Astrocyte (in vitro differentiated cells and primary cell): ENCODE measurements around the gene CEP97. TPM values are rescaled to one million over a fixed set of nuclear protein-coding genes. Genes with fewer than 3 reads are reported as not detected.

ENCODE experiments used
- DNase-seq: peaks from one replicate; pipeline ENCODE4 v3.0.0-alpha.2; 2010; ENCODE audit warnings: low read depth
- FAIRE-seq: peaks from 2 replicates; lab custom pipeline; 2011; peaks lifted over from hg19 to GRCh38; lab: Jason Lieb, UNC
- H2AFZ ChIP-seq: 2 replicates; pipeline ENCODE4 v1.6.0; 2012; ENCODE audit warnings: low read depth, low read length, inconsistent platforms
- H3K27ac ChIP-seq: 2 replicates; pipeline ENCODE4 v1.5.1; 2011; ENCODE audit warnings: low read depth, low read length, inconsistent platforms
- H3K27me3 ChIP-seq: 2 replicates; pipeline ENCODE4 v1.6.0; 2011; ENCODE audit warnings: low read length, inconsistent platforms; ENCODE audit not compliant: insufficient read depth
- H3K36me3 ChIP-seq: 2 replicates; pipeline ENCODE4 v1.5.1; 2011; ENCODE audit warnings: low read length, inconsistent platforms; ENCODE audit not compliant: insufficient read depth
- H3K4me1 ChIP-seq: 2 replicates; pipeline ENCODE4 v1.5.1; 2011; ENCODE audit warnings: low read length, inconsistent platforms; ENCODE audit not compliant: insufficient read depth
- H3K4me2 ChIP-seq: 2 replicates; pipeline ENCODE4 v1.6.0; 2012; ENCODE audit warnings: low read length, inconsistent platforms
- H3K4me3 ChIP-seq: 2 replicates; pipeline ENCODE4 v1.5.1; 2011; ENCODE audit warnings: low read depth, mild to moderate bottlenecking, low read length, inconsistent platforms; ENCODE audit not compliant: insufficient read depth
- H3K79me2 ChIP-seq: 2 replicates; pipeline ENCODE4 v1.6.0; 2012; ENCODE audit warnings: mild to moderate bottlenecking, low read length, inconsistent platforms; ENCODE audit not compliant: insufficient read depth
- H3K9ac ChIP-seq: 2 replicates; pipeline ENCODE4 v1.6.0; 2012; ENCODE audit warnings: mild to moderate bottlenecking, low read length, inconsistent platforms
- H3K9me3 ChIP-seq: 2 replicates; pipeline ENCODE4 v1.5.1; 2012; ENCODE audit warnings: low read depth, mild to moderate bottlenecking, low read length, inconsistent platforms; ENCODE audit not compliant: insufficient read depth
- H4K20me1 ChIP-seq: 2 replicates; pipeline ENCODE4 v1.6.0; 2012; ENCODE audit warnings: low read length, inconsistent platforms; ENCODE audit not compliant: insufficient read depth
- H3K27ac Mint-ChIP-seq: one replicate; pipeline ENCODE4 v1.8.0; 2021; ENCODE audit warnings: mild to moderate bottlenecking, mixed read lengths; ENCODE audit not compliant: unreplicated experiment
- H3K27me3 Mint-ChIP-seq: one replicate; pipeline ENCODE4 v1.8.0; 2021; ENCODE audit warnings: low read depth, mixed read lengths; ENCODE audit not compliant: unreplicated experiment
- H3K36me3 Mint-ChIP-seq: one replicate; pipeline ENCODE4 v1.8.0; 2021; ENCODE audit warnings: low read depth, mixed read lengths; ENCODE audit not compliant: unreplicated experiment
- H3K4me1 Mint-ChIP-seq: one replicate; pipeline ENCODE4 v1.8.0; 2021; ENCODE audit warnings: low read depth, mixed read lengths; ENCODE audit not compliant: unreplicated experiment
- H3K4me3 Mint-ChIP-seq: one replicate; pipeline ENCODE4 v1.8.0; 2021; ENCODE audit warnings: mild to moderate bottlenecking, moderate library complexity, mixed read lengths; ENCODE audit not compliant: unreplicated experiment
- H3K9me3 Mint-ChIP-seq: one replicate; pipeline ENCODE4 v1.8.0; 2021; ENCODE audit warnings: mild to moderate bottlenecking, mixed read lengths; ENCODE audit not compliant: unreplicated experiment
- EZH2 ChIP-seq: IDR thresholded peaks from 2 replicates; pipeline ENCODE4 v1.6.1; 2012; ENCODE audit warnings: mild to moderate bottlenecking, low read length, inconsistent platforms; ENCODE audit not compliant: insufficient read depth
- total RNA-seq: library from RNA; stranded (reverse); gene quantifications from 2 replicates; pipeline ENCODE4 v1.2.1, GENCODE V29; 2021
- TF ChIP-seq, protein P1 (sequence below): IDR thresholded peaks from 2 replicates; pipeline ENCODE4 v1.5.1; 2011; ENCODE audit warnings: low read depth, mild to moderate bottlenecking, inconsistent platforms, low read length, moderate library complexity; ENCODE audit not compliant: insufficient read depth

Gene CEP97
- total RNA-seq, 1 donor from 2014 or later: 11.5 TPM

DNA sequence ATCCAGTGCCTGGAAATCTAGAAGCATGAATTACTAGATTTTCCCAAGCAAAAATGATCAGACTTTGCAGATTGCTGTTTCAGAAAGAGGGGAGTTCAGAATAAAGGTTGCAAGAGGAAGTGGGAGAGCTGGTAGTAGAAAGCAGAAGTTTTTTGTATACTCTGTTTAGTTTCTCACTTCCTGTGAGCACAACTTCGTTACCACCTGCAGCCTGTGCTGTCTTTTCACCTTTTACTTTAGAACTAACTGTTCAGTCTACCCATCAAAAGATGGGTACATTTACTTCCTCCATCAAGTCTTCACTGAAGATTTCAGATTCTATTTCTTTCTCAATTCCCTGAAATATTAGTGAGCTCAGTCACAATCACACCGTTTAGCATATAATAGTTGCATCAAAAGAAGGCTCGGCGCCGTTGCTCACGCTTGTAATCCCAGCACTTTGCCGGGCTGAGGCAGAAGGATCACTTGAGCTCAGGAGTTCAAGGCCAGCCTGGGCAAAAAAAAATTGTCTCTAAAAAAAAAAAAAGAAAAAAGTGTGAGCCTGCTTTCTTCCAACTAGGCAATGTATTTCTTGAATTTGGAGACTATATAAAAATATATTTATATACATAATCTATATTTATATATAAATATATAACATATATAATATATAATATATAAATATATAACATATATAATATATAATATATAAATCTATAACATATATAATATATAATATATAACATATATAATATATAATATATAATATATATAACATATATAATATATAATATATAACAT lies 1.8 kb upstream of the CEP97 start:
- Histone ChIP-seq H2AFZ (no peak overlapping the region), H3K27me3 (no peaks in the 10 kb centered on the region), H3K9ac (no peak overlapping the region), H3K4me2 (no peak overlapping the region), H3K4me1 (peaks cover 3% of the 10 kb centered on the region), H3K79me2 (peaks cover 23% of the 10 kb centered on the region), H3K4me3 (no peak overlapping the region), H3K27ac (no peak overlapping the region), H3K36me3 (peaks cover 4% of the 10 kb centered on the region), H4K20me1 (no peaks in the 10 kb centered on the region), H3K9me3 (no peaks in the 10 kb centered on the region)
- TF ChIP-seq EZH2: no peak
- TF ChIP-seq, protein P1, sequence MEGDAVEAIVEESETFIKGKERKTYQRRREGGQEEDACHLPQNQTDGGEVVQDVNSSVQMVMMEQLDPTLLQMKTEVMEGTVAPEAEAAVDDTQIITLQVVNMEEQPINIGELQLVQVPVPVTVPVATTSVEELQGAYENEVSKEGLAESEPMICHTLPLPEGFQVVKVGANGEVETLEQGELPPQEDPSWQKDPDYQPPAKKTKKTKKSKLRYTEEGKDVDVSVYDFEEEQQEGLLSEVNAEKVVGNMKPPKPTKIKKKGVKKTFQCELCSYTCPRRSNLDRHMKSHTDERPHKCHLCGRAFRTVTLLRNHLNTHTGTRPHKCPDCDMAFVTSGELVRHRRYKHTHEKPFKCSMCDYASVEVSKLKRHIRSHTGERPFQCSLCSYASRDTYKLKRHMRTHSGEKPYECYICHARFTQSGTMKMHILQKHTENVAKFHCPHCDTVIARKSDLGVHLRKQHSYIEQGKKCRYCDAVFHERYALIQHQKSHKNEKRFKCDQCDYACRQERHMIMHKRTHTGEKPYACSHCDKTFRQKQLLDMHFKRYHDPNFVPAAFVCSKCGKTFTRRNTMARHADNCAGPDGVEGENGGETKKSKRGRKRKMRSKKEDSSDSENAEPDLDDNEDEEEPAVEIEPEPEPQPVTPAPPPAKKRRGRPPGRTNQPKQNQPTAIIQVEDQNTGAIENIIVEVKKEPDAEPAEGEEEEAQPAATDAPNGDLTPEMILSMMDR: no peak
- DNase-seq: no peak
- Mint-ChIP-seq H3K27ac (no peak overlapping the region), H3K27me3 (no peaks in the 10 kb centered on the region), H3K36me3 (no peaks in the 10 kb centered on the region), H3K4me3 (no peak overlapping the region), H3K9me3 (no peaks in the 10 kb centered on the region), H3K4me1 (peaks cover 1% of the 10 kb centered on the region)
- FAIRE-seq: no peak

DNA sequence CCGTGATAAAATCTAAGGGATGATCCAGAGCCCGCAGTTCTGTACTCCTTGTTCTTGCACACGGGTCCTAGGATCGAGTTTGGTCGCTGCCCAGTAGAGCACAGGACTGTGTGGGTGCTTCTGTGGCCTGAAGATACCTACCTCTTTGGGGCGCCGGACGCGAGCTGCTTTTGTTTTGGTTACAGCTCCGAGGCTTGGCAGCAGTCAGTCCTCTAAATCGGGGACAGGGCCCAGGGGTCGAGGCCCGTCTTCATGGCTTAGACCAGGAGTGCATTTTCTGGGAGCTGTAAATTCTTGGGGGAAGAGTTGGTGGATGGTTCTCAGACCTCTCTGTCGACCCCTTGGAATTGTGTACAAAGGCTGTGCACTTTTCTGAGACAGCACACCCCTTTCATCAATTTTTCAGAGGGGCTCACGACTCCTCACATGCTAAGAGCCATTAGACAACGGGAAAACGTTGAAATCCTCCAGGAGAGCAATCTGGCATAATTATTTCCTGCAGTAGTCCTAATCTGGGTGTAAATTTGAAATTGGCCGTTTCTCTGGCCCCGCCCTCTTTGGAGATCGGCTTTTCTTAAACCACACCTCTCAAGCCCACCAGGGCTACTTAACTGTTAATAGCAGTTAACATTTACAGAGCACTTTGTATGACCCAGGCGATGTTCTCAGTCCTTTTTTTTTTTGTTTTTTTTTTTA lies 928 bp downstream of the CEP97 start:
- peak overlapping the region; percentile 94 for H3K4me2 ChIP-seq
- TF ChIP-seq EZH2: no peak
- TF ChIP-seq, protein P1: no peak
- DNase-seq (peak; percentile 7), FAIRE-seq (no peak)
- H3K27me3 Mint-ChIP-seq: no peaks in the 10 kb centered on the region
- H2AFZ ChIP-seq: peak overlapping the region; percentile 89
- H3K79me2 ChIP-seq: peaks cover 23% of the 10 kb centered on the region
- peaks cover 3% of the 10 kb centered on the region for H3K36me3 Mint-ChIP-seq
- peak overlapping the region; percentile 38 for H3K27ac Mint-ChIP-seq
- H3K9ac ChIP-seq: peak overlapping the region; percentile 88
- peak overlapping the region; percentile 75 for H3K27ac ChIP-seq
- H3K4me3 Mint-ChIP-seq: peak overlapping the region; percentile 97
- no peaks in the 10 kb centered on the region for H3K9me3 Mint-ChIP-seq
- peaks cover 3% of the 10 kb centered on the region for H3K4me1 ChIP-seq
- no peaks in the 10 kb centered on the region for H4K20me1 ChIP-seq
- H3K36me3 ChIP-seq: peaks cover 9% of the 10 kb centered on the region
- peak overlapping the region; percentile 92 for H3K4me3 ChIP-seq
- H3K27me3 ChIP-seq: no peaks in the 10 kb centered on the region
- no peaks in the 10 kb centered on the region for H3K9me3 ChIP-seq
- peaks cover 1% of the 10 kb centered on the region for H3K4me1 Mint-ChIP-seq
